ENCODE data around the gene FCN2.

FCN2 gene

GRCh38 chr9:134880484-134881312 lies at the start of gene FCN2:
TSS of gene FCN2 (plus strand) at chr9:134880810. CDS start at chr9:134880822, 12 bp downstream.
- no peak for DNase-seq (ENCODE audit: low read depth)

- no peak for DNase-seq (ENCODE audit: low read depth)
Observed at GRCh38 chr9:134830926-134831720, 49.5 kb upstream of the FCN2 start.

DNA sequence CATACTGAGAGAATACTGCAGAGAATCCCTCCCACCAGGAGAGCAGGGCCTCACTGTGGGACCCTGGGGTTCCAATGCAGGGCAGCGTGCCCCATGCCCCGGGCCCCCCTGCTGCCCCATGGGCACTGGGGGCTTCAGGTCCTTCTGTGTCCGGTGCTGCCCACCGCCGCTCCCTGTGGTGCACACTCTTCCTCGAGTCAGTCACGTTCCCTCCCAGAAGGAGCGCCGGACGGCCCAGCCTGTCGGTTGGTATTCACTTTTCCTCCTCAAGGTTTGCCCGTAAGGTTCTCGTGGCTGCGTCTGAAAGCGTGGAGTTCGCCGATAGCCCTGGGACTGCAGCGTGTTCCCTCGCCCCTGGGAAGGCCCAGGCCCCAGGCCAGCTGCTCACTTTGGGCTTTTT lies 48.1 kb upstream of the FCN2 start:
- DNase-seq (ENCODE audit: low read depth): no peak

DNA sequence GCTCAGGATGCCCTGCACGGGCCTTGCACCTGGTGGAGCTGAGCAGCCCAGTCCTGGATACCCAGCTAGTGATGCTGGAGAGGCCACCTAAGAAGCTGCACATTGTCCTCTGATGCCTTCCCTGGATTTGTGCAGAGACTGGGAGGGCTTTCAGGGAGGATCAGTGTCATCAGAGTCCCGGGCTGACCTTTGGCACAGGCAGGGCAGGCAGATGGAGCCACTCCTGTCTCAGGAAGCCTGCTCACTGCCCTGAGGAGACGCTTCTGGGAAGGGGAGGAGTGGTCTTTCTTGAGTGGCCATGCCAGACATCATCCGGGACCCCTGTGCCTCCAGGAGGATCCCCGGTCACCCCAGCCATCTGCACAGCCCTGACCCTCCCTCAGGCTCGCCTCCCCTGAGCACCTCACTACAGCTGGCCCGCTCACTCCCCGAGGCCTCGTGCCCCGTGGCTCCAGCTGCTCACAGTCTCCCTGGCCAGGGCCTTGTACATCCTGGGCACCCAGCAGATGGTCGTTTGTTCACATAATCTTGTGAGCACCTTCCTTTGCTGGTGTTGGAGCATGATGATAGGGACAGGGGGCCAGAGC lies 47.2 kb upstream of the FCN2 start:
- no peak for DNase-seq (ENCODE audit: low read depth)

DNA sequence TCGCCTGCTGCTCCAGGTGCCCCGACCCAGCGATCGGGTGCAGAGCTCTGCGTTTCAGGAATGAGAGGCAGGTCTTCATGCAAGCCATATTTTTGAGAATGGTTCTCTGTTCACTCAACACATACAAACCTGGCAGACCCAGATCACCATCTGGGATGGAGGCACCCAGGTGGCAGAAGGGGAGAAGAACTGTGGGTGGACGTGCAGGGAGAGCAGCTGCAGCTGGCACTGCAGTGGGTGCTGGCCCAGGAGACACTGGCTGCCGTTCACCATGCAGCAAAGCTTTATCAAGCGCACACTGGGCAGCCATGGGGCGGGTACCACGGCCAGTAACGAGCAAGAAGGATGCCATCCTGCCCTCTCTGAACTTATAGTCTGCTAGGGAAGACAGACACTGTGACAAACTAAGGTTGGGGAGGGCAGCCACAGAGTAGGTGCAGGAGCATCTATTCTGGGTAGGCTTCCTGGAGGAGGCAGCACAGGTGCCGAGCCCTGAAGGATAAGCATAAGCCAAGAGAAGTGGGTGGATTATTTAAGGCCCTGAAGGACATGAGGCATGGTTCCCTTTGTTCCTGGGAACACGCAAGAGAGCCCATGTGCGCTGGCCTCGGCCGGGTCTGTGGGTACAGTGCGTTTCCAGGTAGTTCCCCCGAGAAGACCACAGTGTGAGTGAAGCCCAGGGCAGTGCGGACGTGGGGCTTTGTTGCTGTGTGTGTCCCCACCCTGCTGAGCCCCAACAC lies 46.2 kb upstream of the FCN2 start:
- DNase-seq (ENCODE audit: low read depth): no peak

- no peak for DNase-seq (ENCODE audit: low read depth)
Observed at GRCh38 chr9:134834957-134835419, 45.6 kb upstream of the FCN2 start.

- DNase-seq (ENCODE audit: low read depth): no peak
Observed at GRCh38 chr9:134835448-134835847, 45.2 kb upstream of the FCN2 start.

GRCh38 chr9:134835987-134836386 lies 44.6 kb upstream of the FCN2 start:
- no peak for DNase-seq (ENCODE audit: low read depth)

GRCh38 chr9:134836406-134836970 lies 44.1 kb upstream of the FCN2 start:
- no peak for DNase-seq (ENCODE audit: low read depth)

DNA sequence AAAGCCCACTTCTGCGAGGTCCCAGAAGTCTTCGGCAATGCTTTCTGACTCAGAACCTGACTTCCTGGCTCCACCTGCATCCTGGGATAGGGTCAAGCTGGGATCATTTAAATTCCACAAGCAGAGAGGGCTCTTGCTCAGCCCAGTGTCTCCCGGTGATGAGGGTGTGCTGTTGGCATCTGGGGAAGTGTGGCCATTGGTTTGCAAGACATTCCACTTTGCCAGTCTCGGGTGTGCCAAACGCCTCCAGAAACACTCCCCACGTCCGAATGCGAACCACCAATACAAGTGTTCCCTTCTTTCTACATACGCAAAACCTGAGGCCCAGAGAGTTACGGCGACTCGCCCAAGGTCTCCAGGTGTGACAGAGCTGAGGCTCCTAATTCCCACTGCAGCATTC lies 43.1 kb upstream of the FCN2 start:
- DNase-seq (ENCODE audit: low read depth): no peak

- no peak for DNase-seq (ENCODE audit: low read depth)
Observed at GRCh38 chr9:134838651-134839454, 41.8 kb upstream of the FCN2 start.

DNA sequence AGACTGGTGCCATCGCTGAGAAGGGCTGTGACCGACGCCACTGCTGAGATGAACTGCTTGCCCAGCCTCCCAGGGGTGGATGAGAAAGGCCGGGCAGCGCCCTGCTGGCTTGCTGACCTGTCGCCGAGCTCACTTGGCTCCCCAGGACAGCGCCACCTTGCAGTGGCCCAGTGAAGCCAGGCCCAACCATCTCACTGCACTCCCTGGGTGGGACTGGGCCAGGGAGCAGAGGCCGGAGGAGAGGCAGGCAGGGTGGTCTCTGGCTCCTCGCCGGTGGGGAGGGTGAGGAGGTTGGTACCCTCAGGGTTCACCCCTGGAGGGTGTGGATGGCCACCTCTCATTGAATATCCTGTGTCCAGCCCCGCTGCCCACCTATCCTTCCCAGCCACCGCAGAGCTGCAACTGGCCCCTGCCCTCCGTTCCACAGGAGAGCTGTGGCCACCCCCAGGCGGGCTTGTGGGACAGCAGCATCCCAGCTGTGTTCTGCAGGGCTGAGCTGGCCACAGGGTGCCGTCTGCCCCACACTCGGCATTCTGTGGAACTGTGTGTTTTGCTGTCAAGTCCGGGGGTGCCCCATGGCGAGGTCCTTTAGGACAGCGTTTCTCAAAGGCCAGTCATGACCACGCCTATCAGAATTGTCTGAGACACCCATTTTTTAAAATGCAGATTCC lies 41.0 kb upstream of the FCN2 start:
- no peak for DNase-seq (ENCODE audit: low read depth)

DNA sequence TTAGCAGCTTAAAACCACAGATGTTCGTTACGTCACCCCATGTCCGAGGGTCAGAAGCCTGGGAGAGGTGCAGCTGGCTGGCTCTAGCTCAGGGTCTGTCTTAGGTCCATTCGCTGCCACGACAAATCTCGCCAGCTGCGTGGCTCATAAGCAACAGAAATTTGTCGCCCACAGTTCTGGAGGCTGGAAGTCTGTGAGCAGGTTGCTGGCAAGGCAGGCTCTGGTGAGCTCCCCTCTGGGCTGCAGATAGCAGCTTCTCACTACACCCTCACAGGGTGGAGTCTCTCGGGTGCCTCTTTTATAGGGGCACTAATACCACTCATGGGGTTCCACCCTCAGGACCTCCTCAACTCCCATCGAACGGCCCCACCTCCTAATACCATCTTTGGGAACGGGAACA lies 40.1 kb upstream of the FCN2 start:
- no peak for DNase-seq (ENCODE audit: low read depth)

DNA sequence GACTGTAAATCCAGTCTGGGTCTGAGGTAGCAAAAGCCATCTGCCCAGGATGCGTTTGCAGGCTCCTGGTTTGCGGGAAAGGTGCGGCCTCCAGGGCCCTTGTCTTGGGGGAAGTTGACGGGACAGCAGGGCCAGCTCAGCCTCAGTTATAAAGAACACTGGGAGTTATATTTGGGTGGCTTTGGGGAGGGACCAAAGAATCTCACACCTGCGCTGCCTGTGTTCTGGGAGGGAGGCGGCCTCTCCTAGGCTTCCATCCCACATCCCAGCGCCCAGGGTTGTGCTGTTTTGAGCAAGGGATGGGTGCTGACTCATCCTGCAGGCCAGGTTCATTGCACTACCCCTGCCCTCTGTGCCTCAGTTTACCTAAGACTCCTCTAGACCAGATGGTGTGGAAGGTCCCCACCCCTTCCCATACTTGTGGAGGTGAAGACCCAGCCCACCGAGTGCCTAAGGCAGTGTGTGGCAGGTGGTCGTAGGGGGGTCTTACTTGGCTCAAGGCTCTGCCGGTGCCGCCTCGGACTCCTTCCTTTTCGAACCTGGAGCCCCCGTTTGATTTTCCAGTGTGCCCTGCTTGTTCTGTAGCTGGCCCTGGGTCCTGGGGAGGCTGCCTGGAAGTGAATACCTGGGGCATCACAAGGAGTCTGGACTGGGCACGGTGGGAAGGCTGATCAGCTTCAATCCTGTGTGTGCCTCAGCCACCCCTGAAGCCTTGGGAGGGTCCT lies 39.3 kb upstream of the FCN2 start:
- DNase-seq (ENCODE audit: low read depth): no peak

DNA sequence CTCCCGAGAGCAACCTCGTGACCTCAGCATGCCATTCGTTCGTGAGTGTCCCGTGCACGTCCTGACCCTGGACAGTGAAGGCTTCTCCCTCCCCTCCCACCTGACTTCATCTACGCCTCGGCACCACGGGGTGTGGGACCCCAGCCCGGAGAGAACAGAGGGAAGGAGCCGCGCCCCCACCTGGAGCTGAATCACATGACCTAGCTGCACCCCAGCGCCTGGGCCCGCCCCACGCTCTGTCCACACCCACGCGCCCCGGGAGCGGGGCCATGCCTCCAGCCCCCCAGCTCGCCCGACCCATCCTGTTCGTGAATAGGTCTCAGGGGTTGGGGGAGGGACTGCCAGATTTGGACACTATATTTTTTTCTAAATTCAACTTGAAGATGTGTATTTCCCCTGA lies 38.3 kb upstream of the FCN2 start:
- no peak for DNase-seq (ENCODE audit: low read depth)

- DNase-seq (ENCODE audit: low read depth): no peak
Observed at GRCh38 chr9:134843740-134844139, 36.9 kb upstream of the FCN2 start.

DNA sequence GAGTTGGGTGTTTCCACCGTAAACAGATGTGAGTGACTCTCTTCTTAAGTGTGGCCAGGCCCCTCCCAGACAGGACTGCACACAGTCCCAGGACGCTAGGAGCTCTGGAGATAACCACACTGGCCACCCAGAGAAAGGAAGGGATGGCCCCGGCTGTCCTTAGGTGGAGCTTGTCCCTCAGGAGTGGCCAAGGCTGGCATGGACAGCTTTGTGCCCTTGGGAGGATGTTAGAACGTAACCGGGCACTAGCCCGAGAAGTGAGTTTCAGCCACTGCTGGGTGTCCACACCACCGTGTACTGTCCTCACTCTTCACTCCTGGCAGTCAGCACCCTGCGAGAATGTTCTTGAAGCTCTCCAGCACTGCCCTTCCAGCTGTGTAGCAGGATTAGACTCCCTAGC lies 35.8 kb upstream of the FCN2 start:
- no peak for DNase-seq (ENCODE audit: low read depth)

GRCh38 chr9:134846187-134846586 lies 34.4 kb upstream of the FCN2 start:
- no peak for DNase-seq (ENCODE audit: low read depth)

DNA sequence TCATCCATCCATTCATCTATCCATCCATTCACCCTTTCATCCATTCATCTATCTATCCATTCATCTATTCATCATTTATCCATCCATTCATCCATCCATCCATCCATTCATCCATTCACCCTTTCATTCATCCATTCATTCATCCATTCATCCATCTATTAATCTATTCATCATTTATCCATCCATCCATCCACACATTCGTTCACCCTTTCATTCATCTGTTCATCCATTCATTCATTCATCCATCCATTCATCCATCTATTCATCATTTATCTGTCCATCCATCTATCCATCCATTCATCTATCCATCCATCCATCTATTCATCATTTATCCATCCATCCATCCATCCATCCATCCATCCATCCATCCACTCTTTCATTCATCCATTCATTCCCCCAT lies 33.9 kb upstream of the FCN2 start:
- no peak for DNase-seq (ENCODE audit: low read depth)

- no peak for DNase-seq (ENCODE audit: low read depth)
Observed at GRCh38 chr9:134847138-134847537, 33.5 kb upstream of the FCN2 start.
